Sigmoid colon (tissue), 4 donors: Measurements from ENCODE around the gene PROX1.

Experiments used
- CTCF ChIP-seq, 4 experiments: fragments of 450-650 bp in 3 of 4; fragments of 200-600 bp in 1 of 4; IDR thresholded peaks; one replicate each; pipeline ENCODE4 v1.5.1; 2016 to 2019; ENCODE audit warnings: antibody characterized with exemption in 4 of 4, mild to moderate bottlenecking in 3 of 4, moderate library complexity in 2 of 4
- POLR2AphosphoS5 ChIP-seq, 4 donors: sonication (generic); formaldehyde crosslinking; IDR thresholded peaks; one replicate each; pipeline ENCODE4 v1.6.1; 2017; ENCODE audit warnings: antibody characterized with exemption in 4 of 4

DNA sequence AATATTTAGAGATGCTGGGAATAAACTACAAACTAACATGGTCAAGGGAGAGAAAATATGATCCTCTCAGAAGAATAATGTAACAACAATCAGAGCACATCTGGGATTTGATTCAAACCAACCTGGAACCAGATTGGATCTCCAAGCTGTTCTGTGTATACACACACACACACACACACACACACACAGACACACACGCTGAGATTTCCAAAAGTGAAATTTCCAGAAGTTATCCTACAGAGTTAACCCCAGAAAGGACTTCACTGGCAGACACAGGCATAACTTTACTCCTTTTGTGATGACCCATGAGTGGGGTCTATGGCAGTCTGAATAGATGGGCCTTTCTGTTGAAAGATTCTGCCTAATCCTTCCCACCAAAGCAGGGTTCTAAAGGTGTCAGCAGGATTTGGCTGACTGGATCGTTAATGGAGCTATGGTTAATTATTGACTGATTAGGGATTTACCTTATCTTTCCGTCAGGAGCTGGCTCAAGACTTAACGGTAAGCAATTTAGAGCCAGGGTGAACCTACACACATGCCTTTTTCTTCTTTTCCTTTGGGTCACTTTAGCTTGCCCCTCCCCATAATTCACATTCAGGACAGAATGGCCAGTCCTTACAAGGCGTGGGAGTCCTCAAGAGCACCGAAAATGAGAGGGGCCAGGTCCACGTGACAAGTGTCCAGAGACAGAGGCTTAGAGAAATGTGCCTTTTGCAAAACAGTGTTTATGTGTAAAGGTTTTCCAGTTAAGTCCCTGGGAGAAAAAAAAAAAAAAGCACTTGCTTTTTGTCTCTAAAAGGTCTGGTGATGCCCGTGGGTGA, 10.9 kb upstream of the PROX1 start:
- TF ChIP-seq CTCF (IDR thresholded peaks at IDR 0.05), result no peak
- no peak for TF ChIP-seq POLR2AphosphoS5 (IDR thresholded peaks at IDR 0.05)
